Globus pallidus (tissue), 1 donor: ENCODE measurements around the gene COMMD1.

ENCODE experiments used
- DNase-seq: peaks from one replicate; pipeline ENCODE4 v3.0.0-alpha.2; 2015; ENCODE audit warnings: low spot score

The COMMD1 gene

DNA sequence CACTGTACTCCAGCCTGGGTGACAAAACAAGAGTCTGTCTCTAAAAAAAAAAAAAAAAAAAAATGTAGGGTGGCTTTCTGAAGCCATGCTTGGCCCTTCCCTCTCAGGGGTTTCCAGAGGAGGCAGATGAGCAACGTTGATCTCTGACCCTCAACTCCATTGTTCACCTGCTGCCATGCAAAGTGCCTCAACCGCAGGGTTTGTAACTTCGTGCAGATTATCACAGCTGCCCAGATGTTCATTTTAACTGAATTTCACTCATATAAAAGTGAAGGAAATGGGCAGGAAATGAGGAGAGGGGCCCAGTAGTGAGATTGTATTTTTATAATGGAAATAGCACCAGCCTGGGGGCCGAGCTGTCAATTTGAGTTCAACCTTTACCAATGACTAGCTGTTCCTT lies 275.5 kb downstream of the COMMD1 start:
- DNase-seq = no peak

DNA sequence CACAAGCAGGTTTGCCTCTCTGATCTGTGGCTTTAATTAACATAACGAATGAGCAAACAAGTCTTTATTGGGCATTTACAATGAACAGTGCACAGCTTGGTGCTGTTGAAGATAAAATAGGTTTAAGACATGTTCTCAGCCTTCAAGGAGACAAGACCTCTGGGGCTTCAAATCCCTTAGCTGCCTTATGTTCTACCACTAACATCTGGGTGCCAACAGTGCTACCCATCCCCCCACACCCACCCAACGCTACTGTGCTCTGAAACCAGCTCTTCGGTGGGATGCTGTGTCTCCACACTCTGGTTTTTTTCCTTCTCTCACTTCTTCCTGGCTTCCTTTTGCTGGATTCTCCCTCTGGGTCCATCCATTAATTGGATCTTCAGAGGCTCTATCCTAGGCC lies 276.4 kb downstream of the COMMD1 start:
- no peak for DNase-seq

GRCh38 chr2:62184512-62185230 lies 279.2 kb downstream of the COMMD1 start:
- peak; percentile 13 for DNase-seq
